ENCODE data around the gene TMTC4.
A peak's percentile ranks its signal among the peaks of the same experiment; 100 is the strongest.
"Not testable (repeated sequence)": the region's sequence is repeated elsewhere in the genome, so short reads cannot be mapped to it uniquely, and the experiment has no call there.

TMTC4 gene, protein sequence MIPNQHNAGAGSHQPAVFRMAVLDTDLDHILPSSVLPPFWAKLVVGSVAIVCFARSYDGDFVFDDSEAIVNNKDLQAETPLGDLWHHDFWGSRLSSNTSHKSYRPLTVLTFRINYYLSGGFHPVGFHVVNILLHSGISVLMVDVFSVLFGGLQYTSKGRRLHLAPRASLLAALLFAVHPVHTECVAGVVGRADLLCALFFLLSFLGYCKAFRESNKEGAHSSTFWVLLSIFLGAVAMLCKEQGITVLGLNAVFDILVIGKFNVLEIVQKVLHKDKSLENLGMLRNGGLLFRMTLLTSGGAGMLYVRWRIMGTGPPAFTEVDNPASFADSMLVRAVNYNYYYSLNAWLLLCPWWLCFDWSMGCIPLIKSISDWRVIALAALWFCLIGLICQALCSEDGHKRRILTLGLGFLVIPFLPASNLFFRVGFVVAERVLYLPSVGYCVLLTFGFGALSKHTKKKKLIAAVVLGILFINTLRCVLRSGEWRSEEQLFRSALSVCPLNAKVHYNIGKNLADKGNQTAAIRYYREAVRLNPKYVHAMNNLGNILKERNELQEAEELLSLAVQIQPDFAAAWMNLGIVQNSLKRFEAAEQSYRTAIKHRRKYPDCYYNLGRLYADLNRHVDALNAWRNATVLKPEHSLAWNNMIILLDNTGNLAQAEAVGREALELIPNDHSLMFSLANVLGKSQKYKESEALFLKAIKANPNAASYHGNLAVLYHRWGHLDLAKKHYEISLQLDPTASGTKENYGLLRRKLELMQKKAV

DNA sequence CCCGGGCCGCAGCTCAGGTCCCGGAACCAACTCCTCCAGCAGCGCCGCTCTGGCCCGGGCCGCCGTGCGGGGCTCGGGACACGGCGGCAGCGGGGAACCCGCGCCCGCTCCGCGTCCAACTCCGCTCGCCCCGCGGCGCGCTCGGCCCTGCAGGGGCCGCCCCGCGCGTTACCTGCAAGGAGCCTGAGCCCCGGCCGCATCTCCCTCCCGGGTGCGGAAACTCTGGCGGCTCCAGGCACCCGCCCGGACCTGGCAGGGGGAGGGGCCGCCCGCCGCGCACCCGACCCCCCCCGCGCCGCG, at the start of gene TMTC4:
TSS of gene TMTC4 (minus strand) at position 224 of the 300 bp plus-strand sequence. CDS start 4,433 bp downstream, outside the sequence.
- DNase-seq (ENCODE audit: low spot score) = no peak

DNA sequence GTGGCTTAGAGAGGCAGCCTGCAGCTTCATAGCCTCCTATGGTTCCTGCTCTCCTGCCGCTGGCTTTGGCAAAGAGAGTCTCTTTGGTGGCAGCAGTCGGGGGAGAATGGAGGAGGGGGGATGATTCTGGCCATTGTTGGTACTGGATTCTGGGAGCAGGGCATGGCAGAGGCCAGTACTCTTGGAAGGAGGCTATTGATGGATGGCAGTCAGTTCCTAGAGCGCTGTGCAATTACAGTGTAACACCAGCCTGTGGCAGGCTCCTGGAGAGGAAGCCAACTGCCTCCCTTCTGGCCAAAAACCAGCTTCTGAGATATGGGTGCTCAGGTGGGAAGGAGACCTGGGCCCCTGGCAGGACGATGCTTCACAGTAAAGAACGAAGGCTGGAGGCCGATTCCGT, 47.9 kb upstream of the TMTC4 start:
- DNase-seq (ENCODE audit: low spot score) = no peak

DNA sequence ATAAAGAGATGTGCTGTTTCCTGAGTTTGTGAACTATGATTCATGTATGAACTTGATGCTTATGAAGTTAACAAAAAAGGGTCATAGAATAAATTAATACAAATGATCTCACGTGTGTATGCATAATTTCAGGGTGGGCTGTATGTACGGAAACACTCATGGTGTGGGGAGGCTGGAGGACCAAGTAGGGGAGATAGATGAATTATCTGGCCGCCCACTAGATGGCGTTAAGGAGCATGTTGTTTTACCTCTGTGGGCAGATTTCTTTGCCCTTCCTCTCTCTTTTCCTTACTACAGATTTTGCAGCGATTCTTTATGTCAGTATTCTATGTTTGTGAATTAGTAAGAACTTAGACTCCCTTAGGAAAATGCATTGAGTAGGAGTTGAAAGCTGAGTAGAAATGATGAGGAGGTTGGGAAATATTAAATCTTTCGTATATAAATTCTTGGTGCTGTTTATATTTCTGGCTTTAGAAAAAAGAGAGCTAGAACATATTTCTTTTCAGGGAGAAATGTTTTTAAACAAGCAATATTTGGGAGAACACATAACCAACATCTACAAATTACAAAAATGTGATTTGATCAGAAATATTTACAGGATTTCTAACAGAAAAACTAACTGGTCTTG, 47.4 kb upstream of the TMTC4 start:
- DNase-seq (ENCODE audit: low spot score) = peak; percentile 50

DNA sequence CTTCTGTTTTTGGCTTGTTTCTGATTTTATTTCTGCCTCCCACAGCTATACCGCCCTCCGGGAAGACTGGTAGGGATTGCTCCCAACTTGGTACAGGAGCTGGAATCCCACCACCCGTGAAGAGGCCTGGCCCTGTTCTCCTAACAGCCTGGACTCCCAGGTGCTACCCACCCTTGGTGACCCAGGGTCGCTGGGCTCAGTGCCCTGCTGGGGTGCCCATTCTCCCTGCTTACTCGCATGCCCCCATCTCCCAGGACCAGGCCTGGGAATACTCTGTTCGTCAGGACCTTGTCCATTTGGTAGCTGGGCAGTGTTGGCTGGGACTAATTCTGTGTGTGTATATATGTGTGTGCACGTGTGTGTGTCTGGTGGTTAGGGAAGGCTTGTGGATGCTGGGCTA, 41.0 kb upstream of the TMTC4 start:
- DNase-seq (ENCODE audit: low spot score) = no peak

DNA sequence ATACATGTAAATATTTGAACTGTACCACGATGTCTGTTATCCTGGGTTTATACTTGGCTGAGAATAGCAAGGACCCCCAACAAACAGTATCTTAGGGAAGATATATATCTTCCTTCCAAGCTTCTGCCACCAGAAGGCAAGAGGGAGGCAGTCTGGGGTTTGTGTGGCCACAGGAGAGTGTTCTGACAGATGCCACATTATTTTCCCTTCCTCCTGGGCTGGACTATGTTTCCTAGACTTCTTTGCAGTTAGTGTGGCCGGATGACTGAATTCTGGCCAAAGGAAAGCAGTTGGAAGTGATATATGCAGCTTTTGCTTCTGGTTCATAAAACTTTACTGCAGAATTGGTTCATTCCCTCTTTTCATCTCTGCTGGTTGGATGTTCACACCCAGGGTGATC, 39.9 kb upstream of the TMTC4 start:
- DNase-seq (ENCODE audit: low spot score) = no peak

DNA sequence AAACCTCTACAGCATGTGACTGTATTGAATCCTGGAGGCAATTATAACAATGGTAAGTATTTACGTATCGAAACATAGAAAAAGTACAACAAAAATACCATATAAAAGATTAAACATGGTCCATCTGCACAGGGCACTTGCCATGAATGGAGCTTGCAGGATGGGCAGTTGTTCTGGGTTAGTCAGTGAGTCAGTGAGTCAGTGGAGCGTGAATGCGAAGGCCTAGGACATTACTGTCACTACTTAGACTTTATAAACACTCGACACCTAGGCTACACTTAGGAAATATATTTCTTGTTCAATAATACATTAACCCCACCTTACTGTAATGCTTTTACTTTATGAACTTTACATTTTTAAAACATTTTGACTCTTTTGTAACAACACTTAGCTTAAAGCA, 35.6 kb upstream of the TMTC4 start:
- no peak for DNase-seq (ENCODE audit: low spot score)

DNA sequence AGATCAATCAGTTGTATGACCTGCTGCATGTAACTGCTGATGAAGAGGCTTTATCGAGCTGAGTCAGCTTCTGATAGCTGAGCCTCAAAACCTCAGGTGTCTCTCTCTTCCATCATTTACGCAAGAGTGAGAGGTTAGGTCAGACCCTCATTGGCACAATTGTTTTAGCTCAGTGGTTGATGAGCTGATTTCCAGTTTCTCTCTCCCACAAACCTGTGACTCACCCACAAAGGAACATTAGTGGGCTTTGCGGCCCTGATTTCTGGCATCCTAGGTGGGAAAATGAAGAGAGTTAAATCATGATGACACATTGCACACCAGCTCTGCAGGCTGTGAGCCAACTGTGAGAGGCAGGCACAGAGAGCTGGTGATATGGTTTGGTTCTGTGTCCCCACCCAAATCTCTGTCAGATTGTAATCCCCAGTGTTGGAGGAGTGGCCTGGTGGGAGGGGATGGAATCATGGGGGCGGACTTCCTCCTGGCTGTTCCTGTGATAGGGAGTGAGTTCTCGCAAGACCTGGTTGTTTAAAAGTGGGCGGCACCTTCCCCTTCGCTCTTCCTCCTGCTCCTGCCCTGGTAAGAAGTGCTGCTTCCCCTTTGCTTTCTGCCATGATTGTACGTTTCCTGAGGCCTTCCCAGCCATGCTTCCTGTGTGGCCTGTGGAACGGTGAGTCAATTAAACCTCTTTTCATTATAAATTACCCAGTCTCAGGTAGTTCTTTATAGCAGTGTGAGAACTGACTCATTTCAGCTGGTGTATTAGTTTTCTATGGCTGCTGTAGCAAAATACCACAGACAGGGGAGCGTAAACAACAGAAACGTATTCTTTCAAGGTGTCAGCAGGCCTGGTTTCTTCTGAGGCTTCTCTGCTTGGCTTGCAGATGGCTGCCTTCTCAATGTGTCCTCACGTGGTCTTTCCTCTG, 33.5 kb upstream of the TMTC4 start:
- no peak for DNase-seq (ENCODE audit: low spot score)

DNA sequence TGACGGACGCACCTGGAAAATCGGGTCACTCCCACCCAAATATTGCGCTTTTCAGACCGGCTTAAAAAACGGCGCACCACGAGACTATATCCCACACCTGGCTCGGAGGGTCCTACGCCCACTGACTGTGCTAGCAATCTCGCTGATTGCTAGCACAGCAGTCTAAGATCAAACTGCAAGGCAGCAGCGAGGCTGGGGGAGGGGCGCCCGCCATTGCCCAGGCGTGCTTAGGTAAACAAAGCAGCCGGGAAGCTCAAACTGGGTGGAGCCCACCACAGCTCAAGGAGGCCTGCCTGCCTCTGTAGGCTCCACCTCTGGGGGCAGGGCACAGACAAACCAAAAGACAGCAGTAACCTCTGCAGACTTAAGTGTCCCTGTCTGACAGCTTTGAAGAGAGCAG, 23.7 kb upstream of the TMTC4 start:
- DNase-seq (ENCODE audit: low spot score) = not testable (repeated sequence)

DNA sequence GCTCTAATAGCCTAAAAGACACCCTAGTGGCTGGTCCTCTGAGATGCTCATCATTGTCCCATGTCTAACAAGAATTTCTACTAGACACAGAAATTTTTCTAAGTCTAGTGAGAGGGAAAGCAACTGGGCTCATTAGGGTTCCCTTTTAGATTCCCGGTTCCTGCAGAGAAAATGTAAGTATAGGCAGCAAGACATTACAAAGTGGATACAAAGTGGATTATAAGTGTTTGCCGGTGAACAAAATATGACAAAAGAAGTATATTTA, 20.8 kb upstream of the TMTC4 start:
- no peak for DNase-seq (ENCODE audit: low spot score)

DNA sequence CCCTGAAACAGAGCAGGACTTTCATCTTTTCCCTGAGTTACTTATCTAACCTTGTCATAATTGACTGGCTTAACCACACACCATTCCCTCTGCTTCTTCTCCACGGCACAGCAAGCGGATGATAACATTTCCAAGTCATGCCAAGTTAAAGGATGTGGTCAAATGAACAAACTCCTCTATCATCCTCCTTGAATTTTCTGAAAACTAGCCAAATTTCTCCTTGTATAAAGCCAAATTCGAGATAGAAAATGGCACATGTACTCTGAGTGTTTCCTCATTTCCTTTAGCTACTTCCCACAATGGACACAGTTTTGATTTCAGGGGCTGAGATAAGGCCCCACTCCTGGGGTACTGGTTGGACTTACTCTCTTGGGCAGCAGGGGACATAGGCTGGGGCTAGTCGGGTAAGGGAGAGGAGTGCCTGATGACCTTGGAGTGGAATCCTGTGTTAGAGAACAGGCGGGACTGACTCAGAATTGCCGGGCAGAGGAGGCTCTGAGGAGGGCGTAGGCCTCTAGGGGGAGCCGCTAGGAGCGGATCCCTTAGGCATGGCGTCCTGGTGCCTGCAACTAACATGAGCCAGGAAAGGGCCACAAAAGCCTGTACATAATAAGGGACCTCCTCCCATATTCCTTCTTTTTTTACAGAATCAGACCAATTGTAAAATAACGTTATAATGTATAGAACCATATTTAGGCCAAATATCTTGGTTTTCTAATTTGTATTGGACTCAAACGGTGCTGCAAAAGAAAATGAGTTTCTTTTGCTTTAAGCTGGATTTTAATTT, 20.3 kb upstream of the TMTC4 start:
- peak; percentile 18 for DNase-seq (ENCODE audit: low spot score)

DNA sequence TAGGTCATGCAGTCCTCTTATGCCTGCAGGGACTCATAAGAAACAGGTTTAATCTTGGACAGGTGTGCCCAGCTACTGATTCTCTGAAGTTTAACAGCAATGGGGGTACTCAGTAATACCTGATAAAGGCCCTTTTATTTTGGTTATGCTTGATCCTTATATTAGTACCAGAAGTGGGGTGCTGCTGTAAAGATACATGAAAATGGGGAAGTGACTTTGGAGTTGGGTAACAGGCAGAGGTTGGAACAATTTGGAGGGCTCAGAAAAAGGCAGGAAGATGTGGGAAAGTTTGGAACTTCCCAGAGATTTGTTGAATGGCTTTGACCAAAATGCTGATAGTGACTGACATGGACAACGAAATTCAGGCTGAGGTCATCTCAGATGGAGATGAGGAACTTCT, 14.6 kb upstream of the TMTC4 start:
- no peak for DNase-seq (ENCODE audit: low spot score)

DNA sequence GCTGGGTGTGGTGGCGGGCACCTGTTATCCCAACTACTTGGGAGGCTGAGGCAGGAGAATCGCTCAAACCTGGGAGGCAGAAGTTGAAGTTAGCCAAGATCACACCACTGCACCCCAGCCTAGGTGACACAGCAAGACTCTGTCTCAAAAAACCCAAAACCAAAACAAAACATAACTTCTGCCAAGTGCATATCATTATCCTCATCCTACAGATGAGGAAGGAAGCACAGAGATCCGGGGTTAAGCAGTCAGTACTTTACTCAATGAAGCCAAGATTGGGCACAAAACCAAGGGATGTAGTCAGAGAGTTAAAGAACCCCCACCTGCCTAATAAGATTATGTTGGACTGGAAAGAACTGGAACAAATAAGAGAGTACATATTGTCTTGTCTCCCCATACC, 5.5 kb upstream of the TMTC4 start:
- no peak for DNase-seq (ENCODE audit: low spot score)

DNA sequence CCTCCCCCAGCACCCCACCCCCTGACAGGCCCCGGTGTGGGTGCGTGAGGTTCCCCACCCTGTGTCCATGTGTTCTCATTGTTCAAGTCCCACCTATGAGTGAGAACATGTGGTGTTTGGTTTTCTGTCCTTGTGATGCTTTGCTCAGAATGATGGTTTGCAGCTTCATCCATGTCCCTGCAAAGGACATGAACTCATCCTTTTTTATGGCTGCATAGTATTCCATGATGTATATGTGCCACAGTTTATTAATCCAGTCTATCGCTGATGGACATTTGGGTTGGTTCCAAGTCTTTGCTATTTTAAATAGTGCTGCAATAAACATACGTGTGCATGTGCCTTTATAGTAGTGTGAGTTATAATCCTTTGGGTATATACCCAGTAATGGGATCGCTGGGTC, 2.5 kb upstream of the TMTC4 start:
- DNase-seq (ENCODE audit: low spot score) = not testable (repeated sequence)

DNA sequence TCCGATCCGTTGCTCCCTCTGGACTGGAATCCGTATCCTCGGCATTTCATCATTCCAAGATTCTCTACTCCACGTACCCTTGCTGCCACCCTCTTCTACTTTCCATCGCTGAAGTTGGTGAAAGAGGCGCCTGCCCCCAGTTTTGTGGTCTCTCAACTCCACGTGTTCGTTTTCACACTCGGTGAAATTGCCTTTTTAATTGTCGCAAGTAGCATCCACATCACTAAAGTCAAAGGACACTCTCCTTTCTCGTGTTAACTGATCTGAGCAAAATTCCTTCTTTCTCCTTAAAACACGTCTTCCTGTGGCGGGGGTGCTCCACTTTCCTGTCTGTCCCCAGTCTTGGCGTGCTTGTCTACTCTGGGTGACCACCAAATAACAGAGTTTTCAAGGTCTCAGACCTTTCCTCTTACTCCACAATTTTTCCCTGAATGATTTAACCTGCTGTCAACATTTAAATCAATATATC, 1.1 kb upstream of the TMTC4 start:
- no peak for DNase-seq (ENCODE audit: low spot score)

DNA sequence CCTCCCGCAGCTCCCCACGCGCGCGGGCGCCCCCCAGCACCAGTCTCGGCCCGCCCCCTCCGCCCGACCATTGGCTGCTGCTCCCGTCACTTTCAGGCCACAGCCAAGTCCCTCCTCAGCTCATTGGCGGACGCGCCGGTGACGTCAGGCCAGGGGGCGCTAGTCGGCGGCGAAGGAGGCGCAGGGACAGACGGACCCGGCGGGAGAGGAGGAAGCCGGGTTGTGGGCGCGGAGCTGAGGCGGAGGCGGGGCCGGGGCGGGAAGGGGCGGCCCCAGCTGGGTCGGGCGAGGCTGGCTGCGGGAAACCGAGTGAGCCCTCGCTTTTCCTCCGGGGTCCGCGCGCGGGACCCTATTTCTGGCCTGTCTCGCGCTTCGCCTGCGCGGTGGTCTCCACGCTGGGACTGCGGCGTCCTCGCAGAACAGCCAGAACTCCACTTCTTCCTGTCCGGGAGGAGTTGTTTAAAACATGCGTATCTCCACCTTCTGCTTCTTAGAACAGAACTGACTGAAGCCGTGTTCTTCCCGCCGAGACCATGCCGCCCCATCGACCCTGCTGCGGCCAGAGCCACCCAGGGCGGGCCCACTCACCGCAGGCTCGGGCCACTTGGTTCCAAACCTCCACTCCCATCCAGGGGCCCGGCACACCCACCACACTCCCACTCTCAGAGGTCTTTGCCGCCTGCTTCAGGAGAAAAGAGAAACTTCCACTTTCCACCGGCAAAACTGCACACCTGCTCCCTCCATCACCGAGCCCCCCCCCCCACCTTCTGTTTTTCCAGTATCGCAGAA, 471 bp upstream of the TMTC4 start:
- DNase-seq (ENCODE audit: low spot score) = peak; percentile 95

DNA sequence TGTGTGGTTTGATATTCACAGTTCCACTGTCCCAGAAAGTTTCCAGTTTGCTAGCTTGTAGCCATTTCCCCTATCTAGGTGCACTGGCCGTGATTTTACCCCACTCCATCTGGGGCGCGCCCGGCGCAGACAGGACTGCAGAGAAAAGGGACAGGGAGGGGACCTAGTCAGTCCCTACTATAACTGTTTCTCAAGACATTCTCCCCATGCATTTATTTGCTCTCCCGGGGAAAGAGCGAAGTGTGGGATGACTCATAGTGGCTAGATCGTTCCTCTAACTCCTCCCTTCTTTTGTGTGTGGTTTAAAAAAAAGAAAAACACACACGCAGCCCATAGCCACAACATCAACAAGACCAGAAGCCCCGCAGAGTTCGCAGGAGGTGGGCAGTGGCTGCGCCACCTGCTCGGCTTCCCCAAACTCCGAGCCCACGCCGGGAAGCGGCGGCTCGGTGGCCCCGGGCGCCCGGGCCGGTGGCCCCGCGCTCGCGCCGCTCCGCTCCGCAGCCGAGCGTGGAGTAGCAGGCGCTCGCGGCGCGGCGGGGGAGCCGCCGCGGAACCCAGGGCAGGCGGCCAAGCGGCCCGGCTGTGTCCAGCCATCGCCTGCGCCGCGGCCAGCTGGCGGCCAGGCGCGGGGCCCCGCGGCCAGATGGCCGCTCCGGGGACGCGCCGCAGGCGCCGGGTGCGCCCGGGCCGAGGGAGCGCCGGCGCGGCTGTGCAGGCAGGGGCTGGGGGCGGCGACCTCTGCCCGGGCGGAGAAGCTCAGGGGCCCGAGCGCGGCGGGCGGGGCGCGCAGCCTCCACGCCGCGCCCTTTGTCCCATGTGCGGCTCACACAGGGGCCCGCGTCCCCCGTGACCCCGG, 653 bp downstream of the TMTC4 start:
- DNase-seq (ENCODE audit: low spot score) = peak; percentile 76

DNA sequence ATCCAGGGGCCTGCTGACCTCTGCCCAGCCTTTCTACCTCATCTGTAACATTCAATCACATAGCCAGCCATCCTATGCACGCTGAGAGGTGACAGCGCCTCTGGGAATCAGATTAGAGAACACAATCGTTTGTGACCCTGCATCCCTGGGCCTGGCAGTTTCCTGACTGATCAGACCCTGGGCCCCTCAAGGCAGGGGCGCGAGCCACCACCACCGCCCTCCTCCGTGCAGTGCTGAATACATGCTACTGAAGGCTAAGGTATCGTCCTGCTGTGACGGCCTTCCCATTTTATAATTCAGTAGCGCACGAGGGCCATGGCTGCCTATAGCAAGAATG, 1.3 kb downstream of the TMTC4 start:
- no peak for DNase-seq (ENCODE audit: low spot score)

DNA sequence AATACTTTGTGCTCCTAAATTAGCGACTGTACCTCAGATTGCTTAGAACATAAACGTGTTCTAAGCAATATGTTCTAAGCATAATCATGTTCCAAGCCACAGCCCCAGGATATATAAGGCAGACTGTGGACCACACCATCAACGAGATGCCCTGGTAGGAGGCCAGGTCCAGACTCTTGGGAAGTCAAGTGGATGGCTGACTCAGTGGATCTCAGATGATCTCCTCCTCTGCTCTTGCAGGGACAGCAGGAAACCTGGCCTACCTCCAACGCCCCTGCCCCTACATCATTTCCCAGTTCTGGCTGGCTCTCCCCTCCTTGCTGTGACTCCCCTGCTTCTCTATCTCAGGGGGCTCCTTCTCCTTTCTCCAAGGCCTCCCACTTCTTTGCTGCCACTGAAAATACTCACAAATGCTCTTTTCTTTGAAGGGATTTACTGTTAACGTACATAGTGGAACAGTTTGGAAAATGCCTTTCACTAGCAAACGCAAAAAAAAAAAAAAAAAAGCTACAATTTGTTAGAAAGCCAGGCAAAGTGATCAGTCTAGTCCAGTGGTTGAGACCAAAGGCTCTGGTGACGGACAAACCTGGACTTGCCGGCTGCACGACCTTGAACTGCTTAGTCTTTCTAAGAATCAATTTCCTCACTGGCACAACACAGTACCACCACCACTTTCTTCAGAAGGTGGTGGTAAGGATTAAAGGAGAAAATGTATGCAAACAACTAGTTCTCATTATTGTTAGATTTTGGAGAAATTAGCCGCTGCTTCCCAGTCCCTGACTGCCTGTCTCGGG, 3.0 kb downstream of the TMTC4 start:
- no peak for DNase-seq (ENCODE audit: low spot score)

DNA sequence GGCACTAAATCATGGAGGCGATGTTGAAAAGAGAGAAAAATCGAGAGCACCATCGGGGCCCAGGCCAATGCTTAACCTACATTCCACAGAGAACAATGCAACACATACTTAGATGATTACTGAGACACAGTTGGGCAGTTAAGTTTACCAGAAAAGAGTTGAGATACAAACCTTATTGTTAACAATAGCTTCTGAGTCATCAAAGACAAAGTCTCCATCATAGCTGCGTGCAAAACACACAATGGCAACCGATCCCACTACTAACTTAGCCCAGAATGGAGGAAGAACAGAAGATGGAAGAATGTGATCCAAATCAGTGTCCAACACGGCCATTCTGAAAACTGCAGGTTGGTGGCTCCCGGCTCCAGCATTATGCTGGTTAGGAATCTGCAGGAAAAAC, 6.2 kb downstream of the TMTC4 start:
- no peak for DNase-seq (ENCODE audit: low spot score)
